GM19043 (cell line): ENCODE results near the gene SLC36A2.
"Not testable (repeated sequence)": the region's sequence is repeated elsewhere in the genome, so short reads cannot be mapped to it uniquely, and the experiment has no call there.

Source experiments
- ATAC-seq: cut with Tn5 transposase; IDR thresholded peaks from one replicate; pipeline ENCODE4 v1.9.1; 2021; ENCODE audit warnings: low read depth; ENCODE audit not compliant: unreplicated experiment

Gene SLC36A2

DNA sequence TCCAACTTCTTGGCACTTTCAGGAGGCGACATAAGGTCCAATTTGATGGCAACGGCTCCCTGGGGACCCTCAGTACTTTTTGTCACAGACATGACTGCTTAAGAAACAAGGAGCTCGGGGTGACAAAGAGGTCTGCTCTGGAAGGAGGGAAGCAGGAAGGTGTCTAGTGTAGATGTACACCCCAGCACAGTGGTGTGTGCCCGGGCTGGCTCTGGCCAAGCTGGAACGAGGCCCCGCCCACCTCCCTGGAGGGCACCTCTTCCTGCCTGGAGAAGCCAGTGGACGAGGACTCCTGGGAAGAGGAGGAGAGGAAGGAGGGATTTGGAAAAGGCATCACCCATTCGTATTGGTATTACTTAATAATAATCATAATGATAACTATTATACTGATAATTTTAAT lies at the start of gene SLC36A2:
SLC36A2 (minus strand) TSS at position 191 of the 400 bp plus-strand sequence; CDS start at position 92, 99 bp downstream.
- ATAC-seq: no peak

DNA sequence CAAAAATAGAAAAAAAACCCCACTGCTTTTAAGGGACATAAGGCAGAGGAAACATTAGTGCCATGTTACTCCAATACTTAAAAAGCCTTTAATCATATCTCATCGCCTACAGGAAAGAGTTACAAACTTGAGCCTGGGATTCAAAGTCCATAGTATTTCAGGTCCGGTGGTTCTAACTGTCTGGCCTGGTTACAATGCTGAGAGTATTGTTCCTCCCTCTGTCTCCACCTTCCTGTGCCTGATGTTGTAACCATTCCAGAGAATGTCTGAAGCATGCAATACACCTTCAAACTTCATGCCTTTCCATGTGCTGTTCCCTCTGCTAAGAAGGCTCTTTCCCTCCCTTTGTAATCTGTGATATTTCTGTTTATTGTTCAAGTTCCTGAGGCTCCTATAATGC lies 41.6 kb upstream of the SLC36A2 start:
- ATAC-seq: no peak

DNA sequence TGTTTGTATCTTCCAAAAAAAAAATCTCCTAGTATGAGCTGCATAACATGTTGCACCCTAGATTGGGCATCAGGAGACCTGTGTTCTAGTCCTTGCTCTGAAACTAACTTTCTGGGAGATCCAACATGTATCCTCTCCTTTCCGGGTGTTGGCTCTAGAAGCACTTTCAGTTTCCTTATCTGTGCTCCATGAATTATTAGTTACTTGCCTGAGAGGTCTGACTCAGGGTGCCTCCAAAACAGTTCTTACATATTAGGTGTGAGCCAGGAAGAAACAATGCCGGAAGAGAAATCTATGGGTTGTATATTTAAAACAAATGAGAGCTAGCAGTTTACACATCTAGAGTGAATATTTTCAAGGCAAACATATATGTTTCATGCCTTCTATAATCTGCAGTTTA lies 36.7 kb upstream of the SLC36A2 start:
- ATAC-seq: no peak

DNA sequence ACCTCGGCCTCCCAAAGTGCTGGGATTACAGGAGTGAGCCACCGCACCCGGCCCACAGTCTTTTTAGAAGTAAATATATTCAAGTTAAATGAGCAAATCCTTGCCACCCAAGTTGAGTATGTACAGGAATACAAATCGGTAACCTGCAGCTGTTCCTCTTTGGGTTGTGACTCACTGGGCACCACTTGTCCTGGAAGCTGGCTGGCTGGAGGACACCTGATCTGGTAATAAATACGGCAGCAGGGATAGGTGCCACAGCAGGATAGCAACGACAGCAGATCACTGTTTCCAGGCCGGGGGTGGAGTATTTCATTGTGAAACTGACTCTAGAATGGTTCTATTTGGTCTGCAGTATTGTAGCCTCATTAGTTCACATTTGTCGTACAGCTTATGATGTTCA lies 35.7 kb upstream of the SLC36A2 start:
- ATAC-seq: no peak

DNA sequence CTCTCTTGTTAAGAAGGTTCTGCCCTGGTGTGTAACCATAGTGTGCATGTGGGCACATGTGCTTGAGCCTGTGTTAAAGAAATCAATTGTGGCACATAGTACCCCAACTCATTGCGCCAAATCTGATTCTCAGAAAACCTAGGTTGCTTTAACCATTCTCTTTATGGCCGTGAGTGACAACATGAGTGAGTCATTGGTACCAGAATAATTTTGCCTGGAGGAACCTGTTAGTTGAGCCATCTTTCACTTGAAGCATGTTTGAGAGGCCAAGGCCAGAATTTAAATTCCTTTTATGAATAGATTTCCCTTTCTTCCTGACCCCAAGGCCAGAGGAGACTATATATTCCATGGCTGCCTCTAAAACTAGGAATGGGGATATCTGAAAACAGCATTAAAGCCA lies 35.2 kb upstream of the SLC36A2 start:
- ATAC-seq: no peak

DNA sequence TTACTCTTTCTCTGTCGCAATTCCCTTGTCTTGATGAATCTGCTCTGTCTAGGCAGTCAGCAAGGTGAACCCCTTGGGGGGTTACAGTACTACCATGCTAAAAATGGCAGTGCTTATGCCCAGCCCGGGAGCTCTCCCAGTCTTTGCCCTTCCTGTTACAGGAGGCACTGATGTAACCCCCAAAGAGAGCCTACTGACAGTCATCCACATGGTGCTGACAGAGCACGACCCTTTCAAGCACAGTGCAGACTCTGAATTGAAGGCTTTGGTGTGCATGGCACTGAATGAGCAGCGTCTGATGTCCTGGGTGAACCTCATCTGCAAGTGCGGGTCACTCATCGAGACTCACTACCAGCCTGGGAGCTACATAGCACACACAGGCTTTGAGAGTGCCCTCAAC lies 34.5 kb upstream of the SLC36A2 start:
- no peak for ATAC-seq

DNA sequence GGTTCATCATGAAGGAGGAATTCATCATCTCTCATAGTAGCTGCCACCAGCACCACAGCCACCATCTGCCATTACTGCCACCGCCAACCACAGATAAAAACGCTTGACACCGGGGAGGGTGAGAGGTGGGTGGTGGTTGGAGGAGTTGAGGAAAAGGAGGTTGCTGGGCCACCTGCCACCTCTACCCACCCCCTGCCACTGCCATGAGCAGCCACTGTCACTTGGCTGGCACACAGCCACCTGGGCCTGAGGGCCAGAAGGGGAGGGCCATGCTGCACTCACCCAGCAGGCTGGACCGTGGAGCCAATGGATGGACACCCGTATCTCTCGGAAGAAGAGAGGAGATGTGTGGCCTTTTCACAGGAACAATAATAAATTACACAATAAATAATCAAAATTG lies 31.3 kb upstream of the SLC36A2 start:
- no peak for ATAC-seq

DNA sequence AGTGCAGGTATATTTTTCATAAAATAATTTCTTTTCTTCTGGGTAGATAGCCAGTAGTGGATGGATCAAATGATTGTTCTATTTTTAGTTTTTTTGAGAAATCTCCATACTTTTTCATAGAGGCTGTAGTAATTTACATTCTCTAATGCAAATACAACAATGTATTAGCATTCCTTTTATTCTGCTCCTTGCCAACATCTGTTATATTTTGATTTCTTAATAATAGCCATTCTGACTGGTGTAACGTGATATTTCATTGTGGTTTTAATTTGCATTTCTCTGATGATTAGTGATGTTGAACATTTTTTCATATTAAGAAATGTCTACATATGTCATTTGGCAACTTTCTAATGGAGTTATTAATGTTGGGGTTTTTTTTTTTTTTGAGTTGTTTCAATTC lies 27.2 kb upstream of the SLC36A2 start:
- no peak for ATAC-seq

DNA sequence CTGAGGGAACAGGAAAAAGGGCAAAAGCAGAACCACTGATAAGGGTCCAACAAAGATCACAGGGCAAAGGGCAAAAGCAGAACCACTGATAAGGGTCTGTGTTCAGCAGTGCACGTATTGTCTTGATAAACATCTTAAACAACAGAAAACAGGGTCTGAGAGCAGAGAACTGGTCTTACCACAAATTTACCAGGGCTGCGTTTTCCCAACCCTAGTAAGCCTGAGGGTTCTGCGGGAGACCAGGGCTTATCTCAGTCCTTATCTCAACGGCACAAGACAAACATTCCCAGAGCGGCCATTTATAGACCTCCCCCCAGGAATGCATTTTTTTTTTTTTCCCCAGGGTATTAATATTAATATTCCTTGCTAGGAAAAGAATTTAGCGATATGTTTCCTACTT lies 19.7 kb upstream of the SLC36A2 start:
- ATAC-seq: not testable (repeated sequence)

DNA sequence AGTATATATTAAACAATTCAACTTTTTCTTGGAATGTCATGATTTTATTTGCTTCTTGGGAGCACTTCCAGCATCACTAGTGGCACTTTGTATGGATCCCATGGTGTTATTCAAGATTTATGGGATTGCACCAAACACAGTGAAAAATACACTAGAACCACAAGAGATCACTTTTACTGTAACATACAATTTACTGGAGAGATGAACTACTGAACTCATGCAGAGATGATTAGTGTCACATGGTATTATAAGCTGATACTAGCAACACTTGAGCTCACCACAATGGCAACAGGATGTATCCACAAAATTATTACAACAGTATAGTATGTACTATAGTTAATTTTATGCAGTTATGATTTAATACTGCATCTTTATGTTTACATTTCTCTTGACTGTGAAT lies 16.3 kb upstream of the SLC36A2 start:
- no peak for ATAC-seq

DNA sequence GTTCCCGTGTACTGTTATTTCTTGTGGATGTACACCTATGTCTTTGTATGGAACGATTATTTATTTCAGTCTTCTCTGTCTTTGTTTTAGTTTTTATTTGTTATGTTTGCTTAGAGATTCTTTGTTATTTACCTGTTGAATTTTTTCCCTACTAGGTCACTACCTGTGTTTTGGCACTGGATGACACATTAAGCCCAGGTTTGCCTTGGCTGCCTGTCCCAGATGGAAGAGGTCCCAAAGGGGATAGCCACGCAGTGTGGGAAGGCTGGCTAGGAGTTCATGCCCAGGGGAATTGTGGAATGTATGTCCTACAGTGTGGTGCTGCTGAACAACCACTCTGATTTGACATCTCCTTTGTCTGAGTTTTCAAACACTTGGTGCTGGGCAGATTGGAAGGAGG lies 15.6 kb upstream of the SLC36A2 start:
- ATAC-seq: no peak

DNA sequence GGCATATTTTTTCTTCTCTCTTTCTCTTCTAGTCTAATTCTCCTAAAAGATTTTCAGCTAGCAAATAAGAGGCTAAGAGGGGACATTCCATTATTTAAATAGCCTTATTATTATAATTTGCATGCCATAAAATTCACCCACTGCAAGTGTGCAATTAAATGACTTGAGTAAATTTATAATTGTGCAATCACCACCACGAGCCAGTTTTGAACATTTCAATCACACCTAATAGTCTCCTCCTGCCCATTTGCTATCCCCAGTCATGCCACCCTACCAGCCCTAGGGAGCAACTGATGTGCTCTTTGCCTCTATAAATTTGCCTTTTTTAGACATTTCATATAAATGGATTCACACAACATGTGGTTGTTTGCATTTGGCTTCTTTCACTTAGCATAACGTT lies 12.0 kb upstream of the SLC36A2 start:
- ATAC-seq: no peak

DNA sequence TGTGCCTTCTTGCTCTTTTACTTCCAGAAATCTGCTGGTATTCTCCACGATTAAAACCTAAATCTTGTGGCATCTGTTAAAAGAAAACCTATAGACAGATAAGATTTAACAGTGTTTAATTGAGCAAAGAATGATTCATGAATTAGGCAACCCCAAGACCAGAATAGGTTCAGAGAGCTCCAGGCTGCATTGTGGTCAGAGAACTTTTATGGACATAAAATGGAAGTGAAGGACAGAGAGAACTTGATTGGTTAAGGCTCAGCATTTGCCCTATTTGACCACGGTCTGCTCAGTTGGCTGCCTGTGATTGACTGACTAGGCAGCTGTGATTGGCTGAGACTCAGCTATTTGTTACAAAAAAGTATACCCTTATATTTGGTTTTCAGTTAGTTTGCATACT lies 10.4 kb upstream of the SLC36A2 start:
- ATAC-seq: no peak

DNA sequence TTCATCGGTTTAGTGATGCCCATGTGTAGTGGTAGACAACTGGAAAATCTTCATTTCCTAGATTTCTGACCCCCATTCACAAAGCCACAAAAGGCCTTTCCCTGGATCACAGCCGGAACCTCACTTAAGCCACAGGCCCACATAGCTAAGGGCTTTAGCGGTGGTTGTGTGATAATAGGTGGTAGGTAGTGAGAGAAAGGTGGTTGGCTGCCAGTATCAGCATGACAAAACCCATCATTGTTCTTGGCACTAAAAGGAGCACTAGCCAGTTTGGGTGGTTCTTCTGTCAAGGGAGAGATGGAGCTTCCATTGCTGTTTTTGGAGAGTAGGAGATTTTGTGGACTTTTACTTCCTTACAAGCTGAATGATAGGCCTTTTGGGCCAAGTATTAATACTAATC lies 9.7 kb upstream of the SLC36A2 start:
- no peak for ATAC-seq

DNA sequence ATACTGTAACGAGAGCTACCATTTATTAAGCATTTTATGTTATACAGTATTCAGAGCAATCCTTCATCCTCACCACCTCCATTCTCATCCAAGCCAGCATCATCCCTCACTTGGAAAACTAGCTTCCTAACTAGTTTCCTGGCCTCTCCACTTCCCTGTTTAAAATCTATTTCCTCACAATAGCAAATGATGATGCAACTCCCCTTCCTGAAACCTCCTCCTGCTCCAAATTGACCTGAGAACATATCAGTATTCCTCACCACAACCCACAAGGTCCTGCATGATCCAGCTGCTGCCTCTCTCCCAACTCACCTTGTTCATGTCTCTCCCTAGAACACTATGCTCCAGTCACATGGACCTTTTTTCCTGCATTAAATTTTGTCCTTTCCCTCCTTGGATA lies 4.3 kb upstream of the SLC36A2 start:
- no peak for ATAC-seq

DNA sequence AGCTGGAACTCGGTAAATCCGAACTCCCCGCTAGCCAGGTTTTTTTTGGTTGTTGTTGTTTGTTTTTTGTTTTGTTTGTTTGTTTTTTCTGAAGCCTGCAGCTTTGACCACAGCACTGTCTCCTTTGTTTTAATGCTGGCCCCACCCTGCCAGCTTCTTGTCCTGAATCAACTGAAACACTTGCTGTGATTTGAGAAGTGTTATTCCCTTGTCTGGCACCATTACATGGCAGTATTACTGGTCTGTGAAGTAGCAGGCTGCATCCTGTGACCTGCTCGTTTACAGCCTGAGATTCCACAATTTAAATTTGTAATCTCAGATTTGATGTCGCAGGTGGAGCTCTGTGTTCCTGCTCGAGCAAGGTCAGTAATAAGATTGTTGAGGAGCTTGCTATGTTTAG lies 1.4 kb upstream of the SLC36A2 start:
- no peak for ATAC-seq

DNA sequence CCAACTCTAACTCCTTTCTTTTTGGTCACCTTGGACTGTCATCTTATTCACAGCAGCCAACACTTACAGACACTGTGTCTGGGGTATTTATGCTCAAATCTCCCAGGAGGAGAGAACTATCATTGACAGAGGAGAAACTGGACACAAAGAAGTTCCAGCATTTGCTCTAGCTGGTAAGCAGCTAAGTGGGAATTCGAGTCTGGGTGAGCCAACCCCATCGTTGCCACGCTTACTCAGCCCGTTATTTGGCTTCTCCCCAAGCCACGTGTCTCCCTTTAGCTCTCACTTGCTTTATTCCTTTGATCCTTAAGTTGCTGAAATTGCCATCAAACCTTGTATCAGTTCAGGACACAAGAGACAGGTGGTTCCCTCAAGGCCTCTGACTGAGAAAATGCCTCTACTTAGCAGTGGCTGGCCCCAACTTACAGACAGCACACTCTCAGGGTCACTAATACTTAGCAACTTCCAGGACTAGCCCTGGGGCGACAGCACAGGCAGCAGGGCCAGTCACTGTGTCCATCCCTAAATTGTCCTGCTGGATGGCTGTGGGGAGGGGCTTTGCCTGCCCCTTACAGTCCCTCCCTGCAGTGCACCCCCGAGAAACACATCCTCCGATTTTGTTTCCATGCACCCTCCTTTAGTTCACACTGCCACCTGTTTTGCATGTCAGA lies 1.4 kb downstream of the SLC36A2 start:
- no peak for ATAC-seq

DNA sequence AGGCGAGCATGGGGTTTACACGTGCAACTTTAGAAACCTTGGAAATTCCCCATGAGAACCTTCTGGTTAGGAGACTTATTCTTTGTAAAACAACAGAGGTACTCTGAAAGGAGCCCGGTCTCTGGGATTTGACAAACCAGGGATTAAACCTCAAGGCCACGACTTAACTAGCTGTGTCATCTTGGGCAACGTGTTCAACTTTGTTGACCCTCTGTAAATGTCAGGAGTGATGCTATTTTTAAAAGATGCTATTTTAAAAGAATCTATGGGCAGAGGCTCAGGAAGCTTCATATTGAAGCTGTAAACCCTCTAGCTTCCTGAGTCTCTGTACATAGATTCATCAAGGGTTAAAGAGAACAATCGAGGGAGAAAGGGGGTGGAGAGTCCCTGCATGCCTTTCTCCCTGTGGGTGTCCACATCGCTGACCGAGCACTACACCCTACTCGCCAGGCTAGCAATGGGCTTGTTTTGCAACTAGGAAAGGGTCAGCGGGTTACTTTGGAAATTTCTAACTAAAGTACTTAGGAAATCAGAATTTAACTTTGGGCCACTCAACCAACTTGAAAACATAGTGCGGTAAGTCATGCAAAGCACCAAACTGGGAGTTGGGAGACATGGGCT lies 2.1 kb downstream of the SLC36A2 start:
- no peak for ATAC-seq

DNA sequence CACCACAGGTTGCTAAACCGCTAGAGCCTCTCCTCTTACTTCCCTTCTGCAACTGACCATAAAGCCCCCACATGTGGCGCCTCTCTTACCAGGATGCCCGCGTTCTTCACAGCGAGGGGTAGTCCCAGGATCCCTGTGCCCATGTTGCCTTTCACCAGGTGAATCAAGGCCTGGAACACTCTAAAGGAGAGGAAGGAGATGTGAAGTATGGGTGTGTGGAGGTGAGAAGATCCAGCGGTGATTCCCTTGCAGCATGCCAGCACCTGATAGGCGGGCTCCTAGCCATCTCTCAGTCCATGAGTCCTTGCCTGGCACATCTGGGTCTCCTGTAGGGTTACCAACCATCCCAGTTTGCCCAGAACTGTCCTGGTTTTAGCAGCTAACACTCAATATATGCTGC lies 3.3 kb downstream of the SLC36A2 start:
- no peak for ATAC-seq

DNA sequence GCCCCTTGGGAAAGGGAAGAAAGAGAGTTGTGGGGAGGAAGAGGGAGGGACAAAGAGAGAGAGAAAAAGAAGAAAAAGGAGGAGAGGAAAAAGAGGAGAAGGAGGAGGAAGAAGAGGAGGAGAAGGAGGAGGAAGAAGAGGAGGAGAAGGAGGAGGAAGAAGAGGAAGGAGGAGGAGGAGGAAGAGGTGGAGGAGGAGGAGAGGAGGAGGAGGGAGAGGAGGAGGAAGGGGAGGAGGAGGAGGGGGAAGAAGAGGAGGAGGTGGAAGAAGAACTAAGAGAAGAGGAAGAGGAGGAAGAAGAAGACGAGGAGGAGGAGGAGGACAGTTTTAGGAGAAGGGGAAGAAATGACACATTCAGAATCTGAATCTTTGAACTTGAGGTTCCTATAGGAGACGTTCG lies 7.4 kb downstream of the SLC36A2 start:
- ATAC-seq: no peak

DNA sequence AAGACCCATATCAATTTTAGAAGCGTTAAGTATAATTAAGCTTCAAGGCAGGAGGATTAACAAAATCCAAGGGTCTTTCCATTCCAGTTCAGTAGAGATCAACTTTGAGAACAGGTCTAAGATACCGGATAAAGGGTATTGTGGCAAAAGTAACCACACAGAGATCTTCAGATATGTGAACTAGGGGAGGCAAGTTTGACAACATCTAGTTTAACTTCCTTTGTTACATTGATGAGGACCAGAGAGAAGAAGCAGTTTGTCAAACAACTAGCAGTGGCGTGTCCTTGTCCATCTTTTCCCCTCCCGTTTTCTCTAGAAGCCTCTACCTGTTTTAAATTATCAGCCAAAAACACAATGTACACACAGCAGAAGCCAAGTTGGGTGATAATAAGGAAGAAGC lies 8.6 kb downstream of the SLC36A2 start:
- no peak for ATAC-seq

DNA sequence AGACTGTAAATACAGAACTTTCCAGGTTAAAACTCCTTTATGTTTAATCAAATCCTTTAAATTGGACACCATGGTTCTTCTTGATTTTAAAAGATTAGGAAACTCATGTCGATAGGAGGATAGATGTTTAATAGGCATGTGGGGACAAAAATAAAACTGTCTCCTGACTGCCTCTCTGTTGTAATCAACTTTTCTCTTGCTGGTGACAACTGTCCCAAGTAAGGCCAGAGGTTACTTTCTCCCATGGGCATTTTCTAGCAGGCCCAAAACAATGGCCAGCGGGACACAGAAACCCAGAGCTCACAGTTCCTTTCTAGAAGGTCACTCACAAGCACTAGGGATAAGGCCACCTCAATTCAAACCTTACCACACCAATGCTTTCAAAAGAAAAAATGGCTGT lies 14.5 kb downstream of the SLC36A2 start:
- ATAC-seq: no peak

DNA sequence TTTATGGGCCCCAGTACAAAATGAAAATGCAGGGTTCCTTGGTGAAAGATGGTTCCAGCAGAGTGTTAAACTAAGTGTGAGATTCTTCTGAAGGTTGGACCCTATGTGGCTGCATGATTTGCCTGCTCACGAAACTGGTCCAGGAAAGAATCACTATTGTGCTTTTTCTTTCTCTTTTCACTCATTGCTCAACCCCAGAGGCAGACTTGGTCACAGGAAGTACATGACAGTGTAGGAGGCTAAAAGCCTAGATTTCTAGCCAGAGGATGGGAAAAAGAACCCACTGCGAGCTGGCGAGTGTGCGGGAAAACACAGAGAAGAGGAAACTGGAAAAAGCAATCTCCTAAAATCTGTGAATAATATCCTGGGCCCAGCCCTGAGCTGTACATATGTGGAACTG lies 18.6 kb downstream of the SLC36A2 start:
- ATAC-seq: no peak
